ENCODE results near the gene POLR3K.

POLR3K gene

DNA sequence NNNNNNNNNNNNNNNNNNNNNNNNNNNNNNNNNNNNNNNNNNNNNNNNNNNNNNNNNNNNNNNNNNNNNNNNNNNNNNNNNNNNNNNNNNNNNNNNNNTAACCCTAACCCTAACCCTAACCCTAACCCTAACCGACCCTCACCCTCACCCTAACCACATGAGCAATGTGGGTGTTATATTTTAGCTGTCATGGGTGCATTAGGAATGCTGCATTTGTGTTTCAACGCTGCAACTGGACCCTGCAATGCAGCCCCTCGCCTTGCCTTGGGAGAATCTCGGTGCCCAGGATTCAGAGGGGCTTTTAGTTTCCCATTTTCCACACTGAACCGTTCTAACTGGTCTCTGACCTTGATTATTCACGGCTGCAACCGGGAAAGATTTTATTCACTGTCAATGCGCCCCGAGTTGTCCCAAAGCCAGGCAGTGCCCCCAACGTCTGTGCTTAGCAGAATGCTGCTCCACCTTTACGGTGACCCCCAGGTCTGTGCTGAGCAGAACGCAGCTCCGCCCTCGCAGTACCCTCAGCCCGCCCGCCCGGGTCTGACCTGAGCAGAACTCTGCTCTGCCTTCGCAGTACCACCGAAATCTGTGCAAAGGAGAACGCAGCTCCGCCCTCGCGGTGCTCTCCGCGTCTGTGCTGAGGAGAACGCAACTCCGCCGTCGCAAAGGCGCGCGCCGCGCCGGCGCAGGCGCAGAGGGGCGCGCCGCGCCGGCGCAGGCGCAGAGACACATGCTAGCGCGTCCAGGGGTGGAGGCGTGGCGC is 43.3 kb downstream of the POLR3K start:
- Histone ChIP-seq H2AFZ (ENCODE audit: low read length) (no peak overlapping the region), H3K27ac (ENCODE audit: low read depth, low read length, poor library complexity, severe bottlenecking) (no peak overlapping the region), H3K36me3 (ENCODE audit: insufficient read depth, low read length) (no peaks in the 10 kb centered on the region), H3K27me3 (ENCODE audit: insufficient read depth, low read length) (no peaks in the 10 kb centered on the region), H3K79me2 (ENCODE audit: insufficient read depth, low read length) (no peaks in the 10 kb centered on the region), H3F3A (ENCODE audit: insufficient read depth, low read length) (no peaks in the 10 kb centered on the region), H3K4me2 (ENCODE audit: low read length) (no peak overlapping the region), H3K9me3 (ENCODE audit: low read length) (no peaks in the 10 kb centered on the region), H3K4me3 (ENCODE audit: low read depth, low read length, poor library complexity, severe bottlenecking) (peak overlapping the region; percentile 46), H3K4me1 (ENCODE audit: insufficient read depth, low read length, severe bottlenecking) (no peaks in the 10 kb centered on the region), H3K9me2 (ENCODE audit: low read depth, low read length) (no peaks in the 10 kb centered on the region), H3K9ac (ENCODE audit: low read length) (no peak overlapping the region), H4K20me1 (ENCODE audit: insufficient read depth, low read length) (no peaks in the 10 kb centered on the region)
- TF ChIP-seq CTCF (IDR thresholded peaks at IDR 0.05; ENCODE audit: low read length) (no peak), EZH2 (IDR thresholded peaks at IDR 0.05; ENCODE audit: borderline replicate concordance, low read length) (no peak)

All from OCI-LY1 (cell line).